Activated CD4-positive, alpha-beta T cell treated with anti-CD3 and anti-CD28 coated beads, Interleukin-2, amount 50 U/mL, for 4 hours (primary cell): ENCODE data around the gene COG8.
"Not testable (repeated sequence)": the region's sequence is repeated elsewhere in the genome, so short reads cannot be mapped to it uniquely, and the experiment has no call there.

ENCODE experiments used
- DNase-seq, 2 experiments: peaks; one replicate each; pipeline ENCODE4 v3.0.0-alpha.2; 2020

The COG8 gene

GRCh38 chr16:69318911-69319289 is 20.5 kb downstream of the COG8 start:
- DNase-seq: no peak

GRCh38 chr16:69318177-69318910 is 21.0 kb downstream of the COG8 start:
- DNase-seq: no peak

GRCh38 chr16:69316595-69317034 is 22.7 kb downstream of the COG8 start:
- no peak for DNase-seq

GRCh38 chr16:69315486-69316311 is 23.7 kb downstream of the COG8 start:
- DNase-seq: no peak

GRCh38 chr16:69314534-69314933 is 24.8 kb downstream of the COG8 start:
- no peak for DNase-seq

GRCh38 chr16:69313469-69313868 is 25.9 kb downstream of the COG8 start:
- DNase-seq: no peak

- peak; percentile 20 to 26 for DNase-seq
These were observed 27.6 kb downstream of the COG8 start for GRCh38 chr16:69311533-69312387.

GRCh38 chr16:69310653-69311532 is 28.5 kb downstream of the COG8 start, which contains the start of gene VPS4A:
VPS4A (plus strand) TSS chr16:69311350; CDS start chr16:69311512, 162 bp downstream.
- peak; percentile 96 for DNase-seq

GRCh38 chr16:69309316-69309715 is 30.0 kb downstream of the COG8 start:
- DNase-seq: no peak

GRCh38 chr16:69307856-69308255 is 31.5 kb downstream of the COG8 start:
- DNase-seq: no peak

GRCh38 chr16:69307091-69307490 is 32.3 kb downstream of the COG8 start:
- DNase-seq: no peak

- DNase-seq: no peak
These were observed 33.3 kb downstream of the COG8 start for GRCh38 chr16:69306031-69306430.

GRCh38 chr16:69302301-69302700 is 37.1 kb downstream of the COG8 start:
- no peak for DNase-seq

- DNase-seq: no peak
These were observed 37.5 kb downstream of the COG8 start for GRCh38 chr16:69301861-69302260.

- no peak for DNase-seq
These were observed 38.2 kb downstream of the COG8 start for GRCh38 chr16:69301187-69301586.

- DNase-seq: no peak
These were observed 41.1 kb downstream of the COG8 start for GRCh38 chr16:69298261-69298660.

GRCh38 chr16:69296771-69297170 is 42.6 kb downstream of the COG8 start:
- DNase-seq: not testable (repeated sequence)

GRCh38 chr16:69294051-69294450 is 45.3 kb downstream of the COG8 start:
- DNase-seq: no peak

GRCh38 chr16:69293401-69293800 is 46.0 kb downstream of the COG8 start:
- no peak for DNase-seq

GRCh38 chr16:69291657-69292056 is 47.7 kb downstream of the COG8 start:
- DNase-seq: not testable (repeated sequence)

- DNase-seq: peak; percentile 14 to 21
These were observed 52.2 kb downstream of the COG8 start for GRCh38 chr16:69286941-69287713.
